ENCODE data around the gene PROSER2.
"Not testable (repeated sequence)": the region's sequence is repeated elsewhere in the genome, so short reads cannot be mapped to it uniquely, and the experiment has no call there.

Gene PROSER2

DNA sequence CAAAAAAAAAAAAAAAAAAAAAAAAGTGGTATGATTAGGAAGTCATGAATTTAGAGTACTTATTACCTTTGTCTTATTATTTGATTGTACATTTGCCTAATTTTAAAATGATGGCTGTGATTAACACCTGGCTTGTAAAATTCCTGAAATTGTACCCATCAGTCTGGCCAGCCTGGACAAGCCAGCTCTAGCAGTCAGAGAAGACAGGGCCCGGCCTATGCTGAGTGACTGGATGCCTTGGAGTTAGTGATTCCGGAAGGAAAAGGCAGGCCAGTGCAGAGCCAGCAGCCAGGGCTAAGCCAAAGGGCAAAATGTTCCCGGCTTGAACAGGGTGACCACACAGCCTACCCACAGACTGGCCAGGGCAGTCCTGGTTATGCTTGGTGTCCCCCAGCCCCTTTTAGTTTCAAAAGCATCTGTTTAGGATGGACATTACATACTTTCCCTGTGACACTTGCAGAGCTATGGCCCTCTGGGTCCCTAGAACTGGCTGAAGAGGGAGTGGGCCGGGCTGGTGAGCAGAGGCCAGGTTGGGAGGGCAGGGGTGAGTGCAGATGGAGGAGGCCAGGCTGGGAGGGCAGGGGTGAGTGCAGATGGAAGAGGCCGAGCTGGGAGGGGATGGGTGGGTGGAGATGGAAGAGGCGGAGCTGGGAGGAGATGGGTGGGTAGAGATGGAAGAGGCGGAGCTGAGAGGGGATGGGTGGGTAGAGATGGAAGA lies 61.7 kb downstream of the PROSER2 start:
- DNase-seq (ENCODE audit: low read depth in 4 of 4, low spot score in 1 of 4), result no peak

DNA sequence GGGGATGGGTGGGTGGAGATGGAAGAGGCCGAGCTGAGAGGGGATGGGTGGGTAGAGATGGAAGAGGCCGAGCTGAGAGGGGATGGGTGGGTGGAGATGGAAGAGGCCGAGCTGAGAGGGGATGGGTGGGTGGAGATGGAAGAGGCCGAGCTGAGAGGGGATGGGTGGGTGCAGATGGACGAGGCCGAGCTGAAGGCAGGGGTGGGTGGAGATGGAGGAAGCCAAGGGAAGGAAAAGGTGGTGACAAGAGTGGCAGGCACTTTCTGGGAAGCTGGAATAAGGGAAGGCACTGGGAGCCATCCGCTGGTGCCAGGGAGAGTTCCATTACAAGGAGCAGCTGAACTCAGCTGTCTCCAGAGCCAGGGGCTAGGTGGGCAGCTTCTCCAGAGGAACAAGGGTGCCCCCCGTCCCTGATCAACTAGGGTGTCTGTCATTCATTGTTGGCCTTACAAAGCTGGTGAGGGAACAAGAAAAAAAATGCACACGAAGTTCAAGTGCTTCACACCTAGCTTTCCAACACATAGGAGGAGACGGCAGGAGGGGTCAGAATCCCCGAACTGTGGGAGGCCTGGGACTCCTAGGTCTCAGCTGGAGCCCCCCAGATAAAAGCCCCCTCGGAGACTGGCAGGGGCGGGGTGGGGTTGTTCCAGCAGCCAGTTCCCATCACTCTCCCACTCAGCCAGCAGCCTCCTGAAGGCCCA lies 62.4 kb downstream of the PROSER2 start:
- DNase-seq (ENCODE audit: low read depth in 4 of 4, low spot score in 1 of 4), result no peak

DNA sequence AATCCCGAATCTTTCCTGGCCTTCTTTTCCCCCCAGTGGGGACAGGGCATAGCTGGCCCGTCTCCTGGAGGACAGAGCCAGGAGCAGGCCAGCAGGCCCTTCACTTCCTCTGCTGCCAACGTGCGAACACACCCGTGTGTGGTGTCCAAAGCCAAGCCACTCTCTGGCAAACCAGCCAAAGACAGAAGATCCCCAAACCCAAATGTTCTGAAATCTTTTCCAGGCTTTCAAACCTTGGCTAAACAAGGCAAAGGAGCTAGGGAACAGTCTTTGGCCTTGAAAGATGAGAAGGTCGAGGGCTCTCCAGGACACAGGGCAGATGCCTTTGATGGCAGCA lies 63.0 kb downstream of the PROSER2 start:
- no peak for DNase-seq (ENCODE audit: low read depth in 4 of 4, low spot score in 1 of 4)

DNA sequence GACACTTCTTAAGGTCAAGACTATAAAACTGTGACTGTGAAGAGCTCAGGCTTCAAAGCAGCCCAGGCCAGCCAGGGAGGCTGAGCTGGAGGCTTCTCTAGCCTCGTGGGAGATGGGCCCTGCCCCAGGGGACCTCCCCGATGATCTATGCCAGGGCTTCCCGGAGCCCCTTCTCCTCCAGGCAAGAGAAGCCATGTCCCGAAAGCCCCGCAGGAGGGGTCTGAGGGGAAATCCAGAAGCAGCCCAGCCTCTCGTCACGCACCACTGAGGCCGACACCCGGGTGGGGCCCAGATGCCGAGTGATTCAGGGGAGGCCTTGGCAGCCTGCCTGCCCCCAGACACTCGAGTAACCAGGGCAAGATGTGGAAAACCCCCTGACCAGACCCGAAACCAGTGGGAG lies 63.7 kb downstream of the PROSER2 start:
- DNase-seq (ENCODE audit: low read depth in 4 of 4, low spot score in 1 of 4), result no peak

DNA sequence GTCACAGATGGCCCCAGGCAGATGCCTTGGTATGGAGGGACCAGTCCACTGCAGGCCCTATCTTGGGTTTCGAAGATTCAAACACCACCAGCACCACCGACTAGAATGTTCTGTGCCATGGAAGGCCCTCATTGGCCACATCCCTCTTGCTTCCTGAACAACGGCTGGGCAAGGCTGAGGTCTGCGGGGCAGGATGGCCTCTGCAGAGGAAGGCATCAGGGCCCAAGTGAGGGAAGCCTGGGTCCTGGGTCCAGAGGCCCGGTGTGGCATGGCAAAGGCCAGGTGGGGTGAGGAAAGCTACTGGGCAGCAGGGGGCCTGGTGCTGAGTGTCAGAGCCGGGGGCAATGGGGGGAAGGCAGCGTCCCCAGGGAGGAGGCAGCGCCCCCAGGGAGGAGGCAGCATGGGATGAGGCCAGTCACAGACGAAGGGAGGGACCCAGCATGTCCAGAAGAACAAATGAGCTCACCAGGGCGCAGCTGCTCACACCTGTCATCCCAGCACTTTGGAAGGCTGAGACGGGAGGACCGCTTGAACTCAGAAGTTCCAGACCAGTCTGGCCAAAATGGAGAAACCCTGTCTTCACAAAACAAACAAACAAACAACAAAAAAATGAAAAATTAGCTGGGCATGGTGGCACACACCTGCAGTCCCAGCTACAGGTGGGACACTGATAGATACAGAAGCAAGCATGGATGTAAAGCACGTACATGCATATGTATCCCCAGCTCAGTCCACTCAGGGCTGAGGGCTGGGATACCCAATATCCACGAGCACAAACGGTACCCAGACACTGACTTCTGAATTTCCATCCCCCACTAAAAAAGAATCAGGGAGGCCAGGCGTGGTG lies 64.4 kb downstream of the PROSER2 start:
- DNase-seq (ENCODE audit: low read depth in 4 of 4, low spot score in 1 of 4), result no peak

DNA sequence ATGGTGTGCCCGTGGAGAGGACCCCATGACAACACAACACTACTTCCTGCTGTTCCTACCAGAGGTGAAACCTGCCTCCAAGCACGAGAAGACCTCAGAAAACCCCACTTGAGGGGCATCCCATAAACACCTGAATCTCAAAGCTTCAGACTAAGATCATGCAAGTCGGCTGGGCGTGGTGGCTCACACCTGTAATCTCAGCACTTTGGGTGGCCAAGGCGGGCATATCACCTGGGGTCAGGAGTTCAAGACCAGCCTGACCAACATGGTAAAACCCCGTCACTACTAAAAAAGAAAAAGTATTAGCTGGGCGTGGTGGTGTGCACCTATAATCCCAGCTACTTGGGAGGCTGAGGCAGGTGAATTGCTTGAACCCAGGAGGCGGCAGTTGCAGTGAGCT lies 66.1 kb downstream of the PROSER2 start:
- not testable (repeated sequence) for DNase-seq (ENCODE audit: low read depth in 4 of 4, low spot score in 1 of 4)

DNA sequence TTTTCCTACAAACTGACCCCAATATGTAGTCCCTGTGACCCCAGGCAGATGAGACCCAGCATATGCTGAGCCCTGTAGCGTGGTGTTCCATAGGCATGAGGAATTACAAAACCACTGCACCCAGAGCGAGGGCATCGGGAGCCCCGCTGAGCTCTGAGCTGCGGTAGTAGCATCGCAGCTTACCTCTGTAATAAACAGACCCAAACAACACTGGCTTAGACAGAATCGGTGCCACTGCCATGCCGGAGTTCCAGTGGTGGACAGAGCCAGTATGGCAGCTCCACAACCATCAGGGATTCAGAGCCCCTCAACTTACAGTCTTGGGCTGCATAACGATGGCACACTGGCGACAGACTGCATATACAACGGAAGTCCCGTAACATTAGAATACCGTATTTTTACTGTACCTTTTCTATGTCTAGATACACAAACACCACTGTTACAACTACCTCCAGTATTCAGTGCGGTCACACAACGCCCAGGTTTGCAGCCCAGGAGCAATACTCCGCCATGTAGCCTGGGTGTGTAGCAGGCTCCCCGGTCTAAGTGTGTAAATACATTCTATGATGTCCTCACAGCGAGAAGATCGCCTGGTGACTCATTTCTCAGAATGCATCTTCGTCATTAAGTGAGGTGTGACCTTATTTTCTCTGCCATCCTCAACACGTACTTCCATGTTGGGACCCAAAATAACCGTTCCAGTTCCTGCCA lies 68.8 kb downstream of the PROSER2 start:
- DNase-seq (ENCODE audit: low read depth in 4 of 4, low spot score in 1 of 4), result no peak

DNA sequence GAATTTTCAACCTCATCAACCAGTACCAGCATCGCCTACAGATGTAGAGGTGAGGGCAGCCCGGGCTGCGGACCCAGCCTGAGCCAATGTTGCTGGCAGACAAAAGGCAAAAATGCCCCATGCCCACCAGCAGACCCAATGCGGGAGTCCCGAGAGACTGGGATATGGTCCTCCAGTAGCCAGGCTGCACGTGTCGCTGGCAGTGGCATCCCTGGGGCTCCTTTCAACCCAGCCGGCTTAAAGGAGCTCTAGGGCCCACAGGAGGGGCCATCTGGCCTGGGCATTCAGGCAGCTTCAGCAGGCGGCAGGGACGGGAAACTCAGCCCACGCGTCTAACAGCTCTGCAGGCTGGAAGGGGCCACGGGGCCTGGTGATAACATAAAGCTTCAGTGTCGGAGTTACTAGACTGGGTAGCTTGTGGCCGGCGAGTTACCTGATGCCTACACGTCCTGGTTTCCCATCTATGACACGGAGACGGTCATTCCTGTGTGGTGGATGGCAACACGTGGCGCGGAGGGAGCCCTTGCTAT lies 70.7 kb downstream of the PROSER2 start:
- no peak for DNase-seq (ENCODE audit: low read depth in 4 of 4, low spot score in 1 of 4)

DNA sequence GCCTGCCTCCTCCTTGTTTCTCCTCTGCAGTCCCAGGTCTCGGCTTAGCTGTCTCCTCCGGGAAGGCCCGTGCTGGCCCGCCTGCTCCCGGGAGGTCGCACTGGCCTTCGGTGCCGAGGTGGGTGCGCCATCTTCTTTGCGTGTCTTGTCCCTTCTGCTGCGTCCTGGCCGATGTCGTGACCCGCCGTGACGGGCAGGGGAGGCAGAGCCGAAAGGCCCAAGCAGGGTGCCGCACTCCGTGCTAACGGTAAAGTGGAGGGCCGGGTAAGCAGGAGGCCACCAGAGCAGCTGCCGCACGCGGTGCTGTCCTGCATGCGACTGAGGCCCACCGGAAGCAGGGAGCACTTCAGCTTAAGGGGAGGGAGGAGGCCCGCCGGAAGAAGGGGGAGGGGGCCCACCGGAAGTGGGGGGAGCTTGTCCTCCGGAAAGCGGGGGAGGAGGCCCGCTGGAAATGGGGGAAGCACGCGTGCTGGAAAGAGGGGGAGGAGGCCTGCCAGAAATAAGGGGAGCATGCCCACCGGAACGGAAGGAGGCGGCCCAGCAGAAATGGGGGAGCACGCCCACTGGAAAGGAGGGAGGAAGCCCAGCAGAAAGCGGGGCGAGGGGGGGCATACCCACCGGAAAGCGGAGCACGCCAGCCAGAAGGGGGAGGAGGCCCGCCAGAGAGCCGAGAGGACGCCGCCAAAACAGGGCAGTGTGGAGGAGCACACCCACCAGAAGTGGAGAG lies 71.4 kb downstream of the PROSER2 start:
- DNase-seq (ENCODE audit: low read depth in 4 of 4, low spot score in 1 of 4), result no peak

DNA sequence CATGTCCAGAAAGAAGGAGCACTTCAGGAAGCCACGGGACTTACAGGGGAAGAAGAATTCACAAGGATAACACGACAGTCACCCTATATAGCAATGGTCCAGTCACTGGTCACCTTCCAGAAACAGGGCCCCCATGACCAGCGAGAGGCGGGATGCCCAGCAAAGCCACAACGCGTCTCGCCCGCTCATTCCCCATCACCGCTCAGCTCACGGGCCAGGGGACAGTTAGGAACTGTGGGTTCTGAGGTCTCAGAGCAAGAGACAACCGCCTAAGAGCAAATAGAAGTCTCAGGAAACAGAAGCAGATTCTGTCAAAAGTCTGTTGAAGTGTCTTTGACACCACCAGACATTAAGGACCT lies 71.9 kb downstream of the PROSER2 start:
- no peak for DNase-seq (ENCODE audit: low read depth in 4 of 4, low spot score in 1 of 4)

DNA sequence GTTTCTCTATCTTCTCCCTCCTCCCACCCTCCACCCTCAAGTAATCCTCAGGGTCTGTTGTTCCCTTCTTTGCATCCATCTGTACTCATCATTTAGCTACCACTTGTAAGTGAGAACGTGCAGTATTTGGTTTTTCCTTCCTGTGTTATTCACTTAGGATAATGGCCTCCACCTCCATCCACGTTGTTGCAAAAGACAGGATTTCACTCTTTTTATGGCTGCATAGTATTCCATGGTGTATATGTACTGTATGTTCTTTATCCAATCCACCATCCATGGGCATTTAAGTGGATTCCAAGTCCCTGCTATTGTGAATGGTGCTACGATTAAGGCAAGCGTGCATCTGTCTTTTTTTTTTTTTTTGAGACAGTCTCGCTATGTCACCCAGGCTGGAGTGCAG lies 72.4 kb downstream of the PROSER2 start:
- no peak for DNase-seq (ENCODE audit: low read depth in 4 of 4, low spot score in 1 of 4)

DNA sequence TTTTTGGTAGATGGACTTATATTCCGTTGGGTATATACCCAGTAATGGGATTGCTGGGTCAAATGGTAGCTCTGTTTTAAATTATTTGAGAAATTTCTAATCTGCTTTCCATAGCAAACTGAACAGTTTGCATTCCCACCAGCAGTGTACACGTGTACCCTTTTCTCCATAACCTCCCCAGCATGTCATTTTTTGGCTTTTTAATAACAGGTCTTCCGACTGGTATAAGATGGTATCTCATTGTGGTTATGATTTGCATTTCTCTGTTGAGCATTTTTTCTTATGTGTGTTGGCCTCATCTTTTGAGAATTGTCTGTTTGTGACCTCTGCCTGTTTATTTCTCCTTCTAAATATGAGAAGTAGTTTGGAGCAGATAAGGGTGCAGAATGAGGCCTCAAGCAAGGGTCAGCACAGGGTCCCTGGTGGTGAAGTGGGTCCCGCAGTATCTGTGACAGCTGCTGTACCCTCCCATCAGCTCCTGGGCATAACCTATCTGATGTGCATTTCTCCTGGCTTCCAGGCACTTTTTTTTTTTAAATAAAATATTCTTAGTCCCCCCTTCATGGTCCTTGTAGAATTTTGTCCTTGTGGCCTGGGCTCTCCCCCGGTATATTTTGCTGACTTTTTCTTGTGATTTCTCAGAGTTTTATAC lies 73.5 kb downstream of the PROSER2 start:
- no peak for DNase-seq (ENCODE audit: low read depth in 4 of 4, low spot score in 1 of 4)

DNA sequence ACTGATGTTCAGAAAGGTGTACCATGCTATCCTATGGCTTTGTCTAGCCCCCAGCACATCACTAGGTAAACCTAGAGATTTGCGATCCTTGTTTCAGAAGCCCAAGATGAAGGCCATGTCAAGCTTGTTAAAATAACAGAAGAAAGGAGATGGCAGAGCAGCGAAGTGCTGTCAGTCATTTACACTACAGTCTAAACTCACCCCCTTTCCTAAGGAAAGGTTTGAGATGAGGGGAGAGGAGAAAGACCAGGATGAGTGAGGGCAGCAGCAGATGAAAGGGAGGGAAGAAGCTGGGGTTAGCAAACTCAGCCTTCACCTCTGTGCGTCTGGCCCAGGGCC lies 74.8 kb downstream of the PROSER2 start:
- DNase-seq (ENCODE audit: low read depth in 4 of 4, low spot score in 1 of 4), result no peak

DNA sequence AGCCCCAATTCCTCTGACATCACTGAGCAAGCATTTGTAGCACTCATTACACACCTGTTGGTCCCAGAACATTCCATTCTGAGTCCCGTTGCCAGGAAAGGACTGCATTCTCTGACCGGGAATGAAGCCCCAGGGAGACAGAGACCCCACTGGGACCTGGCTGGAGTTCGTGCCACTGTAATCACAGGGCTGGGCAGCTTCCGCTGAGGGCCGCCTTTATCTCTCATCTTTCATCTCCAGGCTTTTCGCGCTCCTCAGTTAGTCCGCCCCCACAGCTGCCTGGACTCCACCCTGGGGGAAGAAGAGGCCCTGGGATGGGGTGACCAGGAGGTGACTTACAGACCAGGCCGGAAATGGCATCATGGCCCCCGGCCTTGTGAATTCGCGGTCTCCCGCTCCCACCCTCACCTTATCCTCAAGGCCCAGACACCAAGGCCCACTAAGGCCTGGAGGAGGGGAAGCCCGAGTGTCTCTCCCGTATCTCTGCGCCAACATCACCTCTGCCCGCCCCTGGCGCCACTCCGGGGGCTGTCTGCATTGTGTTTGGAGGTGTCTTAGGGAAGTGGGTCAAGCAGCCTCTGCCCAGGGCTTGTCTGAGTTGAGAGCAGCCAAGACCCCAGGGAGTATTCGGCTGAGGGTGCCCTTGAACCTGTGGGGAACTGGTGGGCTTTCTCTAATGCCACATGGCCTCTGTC lies 75.4 kb downstream of the PROSER2 start:
- DNase-seq (ENCODE audit: low read depth in 4 of 4, low spot score in 1 of 4), result no peak

DNA sequence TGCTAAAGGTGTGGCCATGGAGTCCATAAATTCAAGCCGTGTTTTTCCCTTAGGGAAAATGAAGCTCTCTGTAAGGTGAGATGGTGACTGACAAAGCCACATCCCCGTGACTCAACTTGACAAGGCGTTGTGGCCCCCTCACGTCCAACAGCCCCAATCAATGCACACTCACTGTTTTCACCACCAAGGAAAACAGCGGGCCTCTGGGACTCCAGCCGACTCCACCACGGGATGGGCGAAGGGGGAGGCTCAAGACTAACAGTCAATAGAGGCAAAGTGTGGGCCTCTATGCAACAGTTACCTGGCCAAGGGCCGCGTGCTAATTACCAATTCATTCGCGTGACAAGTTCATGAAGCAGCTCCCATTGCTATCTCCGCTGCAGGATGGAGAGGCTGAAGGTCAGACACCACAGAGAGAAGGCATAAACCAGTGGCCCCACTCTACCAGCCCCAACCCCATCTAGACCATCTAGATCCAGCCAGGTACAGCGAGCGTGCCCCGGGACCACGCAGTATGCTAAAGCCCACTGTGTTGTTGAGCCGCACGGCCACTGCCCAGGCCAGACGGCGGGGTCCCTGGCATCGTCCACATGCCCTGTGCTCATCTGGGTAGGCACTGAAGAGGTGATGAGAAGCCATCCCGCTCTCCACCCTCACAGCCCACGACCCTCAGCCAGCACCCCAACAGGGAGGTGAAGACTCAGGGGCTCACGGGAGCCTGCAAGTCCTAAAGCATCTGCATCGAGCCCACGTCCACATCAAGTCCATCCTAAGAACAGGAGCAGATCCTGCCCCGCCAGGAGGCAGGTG lies 76.1 kb downstream of the PROSER2 start:
- no peak for DNase-seq (ENCODE audit: low read depth in 4 of 4, low spot score in 1 of 4)

DNA sequence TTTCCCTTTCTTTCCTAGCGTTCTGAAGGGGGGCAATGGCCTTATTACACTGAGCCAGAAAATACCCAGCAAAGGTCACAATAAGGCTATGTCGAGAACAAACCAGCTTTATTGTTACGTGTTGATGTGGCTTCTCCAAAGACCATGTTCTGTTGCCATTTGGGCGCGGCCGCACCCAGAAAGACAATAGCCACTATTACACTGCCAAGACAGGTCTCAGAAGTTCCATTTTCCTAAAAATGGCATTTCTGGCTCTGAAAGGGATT lies 77.8 kb downstream of the PROSER2 start:
- no peak for DNase-seq (ENCODE audit: low read depth in 4 of 4, low spot score in 1 of 4)

DNA sequence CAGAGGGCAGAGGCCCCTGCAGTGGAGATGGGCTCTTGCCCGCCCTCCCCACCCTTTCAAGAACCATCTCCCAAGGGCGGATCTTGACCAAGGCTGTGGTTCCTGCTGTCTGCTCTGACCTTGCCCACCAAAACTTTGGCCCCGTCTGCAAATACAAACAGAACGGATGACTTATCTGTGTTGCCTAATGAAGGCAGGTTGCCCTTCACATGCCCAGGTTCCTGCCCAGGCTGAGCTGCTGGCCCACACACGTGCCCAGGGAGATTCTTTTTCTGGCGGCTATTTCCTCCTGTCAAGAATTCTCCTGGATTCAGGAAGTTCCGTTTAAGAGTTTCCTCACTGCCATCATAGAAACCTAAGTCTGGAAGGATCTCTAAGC lies 78.3 kb downstream of the PROSER2 start:
- no peak for DNase-seq (ENCODE audit: low read depth in 4 of 4, low spot score in 1 of 4)

DNA sequence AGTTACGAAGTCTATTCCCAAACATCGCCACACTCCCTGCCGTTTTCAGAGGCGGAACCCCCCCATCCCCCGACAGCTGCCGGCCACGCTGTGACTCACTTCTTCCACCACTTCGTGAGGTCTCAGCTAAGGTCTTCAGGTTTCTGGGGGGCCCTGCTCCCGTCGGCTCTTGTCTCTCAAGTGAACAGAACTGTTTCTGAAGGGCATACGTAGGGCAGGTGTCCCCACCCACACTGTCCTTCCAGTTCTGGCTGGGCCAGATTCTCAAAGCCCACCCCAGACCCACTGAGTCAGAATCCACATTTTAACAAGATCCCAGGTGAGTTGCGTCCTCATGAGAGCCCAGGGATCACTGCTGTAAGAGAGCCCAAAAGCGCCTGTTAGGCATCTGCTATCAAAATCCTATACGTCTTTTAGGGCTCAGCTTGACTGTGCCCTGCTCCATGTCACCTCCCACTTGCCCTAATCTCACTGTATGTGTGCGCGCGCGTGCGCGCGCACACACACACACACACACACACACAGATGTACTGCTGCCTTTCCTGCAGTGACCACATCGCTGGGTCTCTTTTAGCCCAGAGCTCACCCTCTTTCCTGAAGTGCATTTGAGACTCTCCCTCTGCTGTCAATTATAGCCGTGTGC lies 78.8 kb downstream of the PROSER2 start:
- DNase-seq (ENCODE audit: low read depth in 4 of 4, low spot score in 1 of 4), result no peak

DNA sequence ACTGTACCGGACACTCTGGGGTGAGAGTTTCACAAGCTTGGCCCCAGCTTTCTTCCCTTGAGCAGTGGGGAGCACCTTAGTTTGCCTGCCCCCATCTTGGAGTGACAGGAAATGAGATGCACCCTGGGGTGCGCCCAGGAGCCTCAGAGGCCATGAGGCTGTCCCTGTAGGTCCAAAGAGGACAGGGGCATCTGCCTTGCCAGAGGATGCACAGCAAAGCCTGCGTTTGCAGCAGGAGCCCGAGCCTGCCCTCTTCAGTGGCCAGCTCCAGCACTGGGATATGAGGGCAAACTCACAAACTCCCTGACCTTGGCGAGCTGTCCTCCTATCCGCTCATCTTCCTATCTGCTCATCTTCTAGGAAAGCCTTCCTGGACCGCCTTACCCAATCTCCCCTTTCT lies 79.5 kb downstream of the PROSER2 start:
- no peak for DNase-seq (ENCODE audit: low read depth in 4 of 4, low spot score in 1 of 4)
